Keratinocyte (primary cell): Measurements from ENCODE around the gene ITGB1. TPM values are rescaled to one million over a fixed set of nuclear protein-coding genes. Genes with fewer than 3 reads are reported as not detected.

Experiments
- DNase-seq: peaks from one replicate; pipeline ENCODE4 v3.0.0-alpha.2; 2011; ENCODE audit warnings: low read depth, missing footprints, low spot score
- FAIRE-seq: peaks from 2 replicates; lab custom pipeline; 2011; peaks lifted over from hg19 to GRCh38; lab: Jason Lieb, UNC
- H2AFZ ChIP-seq: 2 replicates; pipeline ENCODE4 v1.6.0; 2012; ENCODE audit warnings: low read length, control low read depth, inconsistent platforms; ENCODE audit not compliant: control insufficient read depth
- H3K27ac ChIP-seq: 2 replicates; pipeline ENCODE4 v1.5.1; 2011; ENCODE audit warnings: low read length; ENCODE audit not compliant: control insufficient read depth, insufficient read depth
- H3K27me3 ChIP-seq: 3 replicates; pipeline ENCODE4 v1.6.0; 2011; ENCODE audit warnings: low read length; ENCODE audit not compliant: control insufficient read depth, insufficient read depth; ENCODE audit errors: extremely low read depth
- H3K36me3 ChIP-seq, 2 experiments: 2 replicates in 1 of 2; 3 replicates in 1 of 2; pipeline ENCODE4 v1.5.1; 2011; ENCODE audit warnings: low read length in 2 of 2, mild to moderate bottlenecking in 1 of 2; ENCODE audit not compliant: control insufficient read depth in 2 of 2, insufficient read depth in 2 of 2; ENCODE audit errors: extremely low read depth in 1 of 2
- H3K4me1 ChIP-seq: 3 replicates; pipeline ENCODE4 v1.5.1; 2011; ENCODE audit warnings: low read length; ENCODE audit not compliant: control insufficient read depth, insufficient read depth; ENCODE audit errors: extremely low read depth
- H3K4me2 ChIP-seq: 3 replicates; pipeline ENCODE4 v1.6.0; 2011; ENCODE audit warnings: low read depth, low read length; ENCODE audit not compliant: control insufficient read depth, insufficient read depth; ENCODE audit errors: extremely low read depth
- H3K4me3 ChIP-seq, 3 experiments: fragments of 200-600 bp in 1 of 3; sonication (generic) in 1 of 3; 2 replicates in 2 of 3; 3 replicates in 1 of 3; pipeline ENCODE4 v1.5.1; 2011 to 2016; ENCODE audit warnings: low read length in 3 of 3, mild to moderate bottlenecking in 3 of 3, control low read depth in 2 of 3, inconsistent platforms in 1 of 3, low read depth in 1 of 3, mixed read lengths in 1 of 3, mixed run types in 1 of 3, moderate library complexity in 1 of 3; ENCODE audit not compliant: control insufficient read depth in 2 of 3, insufficient read depth in 2 of 3; ENCODE audit errors: extremely low read depth in 1 of 3
- H3K79me2 ChIP-seq: 2 replicates; pipeline ENCODE4 v1.6.0; 2012; ENCODE audit warnings: low read length; ENCODE audit not compliant: control insufficient read depth, insufficient read depth
- H3K9ac ChIP-seq: 3 replicates; pipeline ENCODE4 v1.6.0; 2011; ENCODE audit warnings: low read length; ENCODE audit not compliant: control insufficient read depth, insufficient read depth; ENCODE audit errors: extremely low read depth
- H3K9me1 ChIP-seq: 3 replicates; pipeline ENCODE4 v1.6.0; 2011; ENCODE audit warnings: low read length; ENCODE audit not compliant: control insufficient read depth, insufficient read depth; ENCODE audit errors: extremely low read depth
- H3K9me3 ChIP-seq: 2 replicates; pipeline ENCODE4 v1.5.1; 2012; ENCODE audit warnings: low read depth, low read length; ENCODE audit not compliant: control insufficient read depth
- H4K20me1 ChIP-seq: 3 replicates; pipeline ENCODE4 v1.6.0; 2011; ENCODE audit warnings: low read length; ENCODE audit not compliant: control insufficient read depth, insufficient read depth; ENCODE audit errors: extremely low read depth
- EZH2 ChIP-seq: IDR thresholded peaks from one replicate; pipeline ENCODE4 v1.6.1; 2012; ENCODE audit warnings: inconsistent platforms, mild to moderate bottlenecking, low read length, moderate library complexity
- dilution Hi-C: fragments of 300-500 bp; cut with MboI; formaldehyde crosslinking; loops from one replicate; pipeline ENCODE4 v1.7.0; 2020; ENCODE audit warnings: low sequenced_read_pairs; ENCODE audit not compliant: extremely low pct_ligation_motif_present
- polyA plus RNA-seq, 5 experiments: library from polyadenylated mRNA; depleted of rRNA in 3 of 5; stranded (reverse) in 3 of 5; stranded (forward) in 1 of 5; unstranded in 1 of 5; fragments of >200 nt; gene quantifications; 1 replicate in 1 of 5; 2 replicates in 3 of 5; 3 replicates in 1 of 5; pipeline versions ENCODE4 v1.2.1 to v1.2.3, GENCODE V29; 2011 to 2012; ENCODE audit warnings: missing spikeins in 2 of 5, low read depth in 1 of 5, low replicate concordance in 1 of 5
- TF ChIP-seq, protein P1 (sequence below), 3 experiments: IDR thresholded peaks in 1 of 3; conservative IDR thresholded peaks in 1 of 3; optimal IDR thresholded peaks in 1 of 3; 2 replicates in 2 of 3; 3 replicates in 1 of 3; pipeline versions ENCODE3 to v1.5.1; 2011; ENCODE audit warnings: low read length in 3 of 3, mild to moderate bottlenecking in 3 of 3, moderate library complexity in 2 of 3, control low read depth in 1 of 3, inconsistent platforms in 1 of 3; ENCODE audit not compliant: insufficient read depth in 2 of 3; ENCODE audit errors: extremely low read depth in 1 of 3

ITGB1 gene
- polyA plus RNA-seq, 1 donor (not counting 4 experiments of a cell fraction or from before 2014, with no cell fraction given), result 1,445 TPM

GRCh38 chr10:32932225-32932729 is 25.8 kb downstream of the ITGB1 start:
- no peak overlapping the region for H3K4me3 ChIP-seq
- H3K27me3 ChIP-seq, result no peaks in the 10 kb centered on the region
- TF ChIP-seq, protein P1, sequence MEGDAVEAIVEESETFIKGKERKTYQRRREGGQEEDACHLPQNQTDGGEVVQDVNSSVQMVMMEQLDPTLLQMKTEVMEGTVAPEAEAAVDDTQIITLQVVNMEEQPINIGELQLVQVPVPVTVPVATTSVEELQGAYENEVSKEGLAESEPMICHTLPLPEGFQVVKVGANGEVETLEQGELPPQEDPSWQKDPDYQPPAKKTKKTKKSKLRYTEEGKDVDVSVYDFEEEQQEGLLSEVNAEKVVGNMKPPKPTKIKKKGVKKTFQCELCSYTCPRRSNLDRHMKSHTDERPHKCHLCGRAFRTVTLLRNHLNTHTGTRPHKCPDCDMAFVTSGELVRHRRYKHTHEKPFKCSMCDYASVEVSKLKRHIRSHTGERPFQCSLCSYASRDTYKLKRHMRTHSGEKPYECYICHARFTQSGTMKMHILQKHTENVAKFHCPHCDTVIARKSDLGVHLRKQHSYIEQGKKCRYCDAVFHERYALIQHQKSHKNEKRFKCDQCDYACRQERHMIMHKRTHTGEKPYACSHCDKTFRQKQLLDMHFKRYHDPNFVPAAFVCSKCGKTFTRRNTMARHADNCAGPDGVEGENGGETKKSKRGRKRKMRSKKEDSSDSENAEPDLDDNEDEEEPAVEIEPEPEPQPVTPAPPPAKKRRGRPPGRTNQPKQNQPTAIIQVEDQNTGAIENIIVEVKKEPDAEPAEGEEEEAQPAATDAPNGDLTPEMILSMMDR (optimal IDR thresholded peaks at IDR 0.05 in 1 of 3, IDR thresholded peaks at IDR 0.05 in 1 of 3, conservative IDR thresholded peaks at IDR 0.05 in 1 of 3; ENCODE audit: extremely low read depth in 1 of 3, insufficient read depth in 2 of 3, low read length in 3 of 3), result no peak
- TF ChIP-seq EZH2, result no peak
- H3K9me1 ChIP-seq, result peaks cover 2% of the 10 kb centered on the region
- FAIRE-seq (no peak), DNase-seq (no peak)
- H3K4me1 ChIP-seq, result peaks cover 8% of the 10 kb centered on the region
- H3K27ac ChIP-seq, result no peak overlapping the region
- dilution Hi-C loops, result no loop called here
- H3K79me2 ChIP-seq, result peaks cover 97% of the 10 kb centered on the region
- H4K20me1 ChIP-seq, result peaks cover 33% of the 10 kb centered on the region
- no peak overlapping the region for H3K4me2 ChIP-seq
- no peak overlapping the region for H3K9ac ChIP-seq
- peaks cover 18 to 47% of the 10 kb centered on the region in 2 experiments for H3K36me3 ChIP-seq
- H2AFZ ChIP-seq, result no peak overlapping the region
- H3K9me3 ChIP-seq, result no peaks in the 10 kb centered on the region

GRCh38 chr10:32931593-32931992 is 26.4 kb downstream of the ITGB1 start:
- Histone ChIP-seq H3K27me3 (no peaks in the 10 kb centered on the region), H3K36me3 (peaks cover 22 to 50% of the 10 kb centered on the region in 2 experiments), H3K4me3 (no peak overlapping the region), H3K9me1 (peaks cover 2% of the 10 kb centered on the region), H4K20me1 (peaks cover 29% of the 10 kb centered on the region), H3K9me3 (no peaks in the 10 kb centered on the region), H3K27ac (no peak overlapping the region), H3K79me2 (peaks cover 97% of the 10 kb centered on the region), H2AFZ (no peak overlapping the region), H3K4me2 (no peak overlapping the region), H3K9ac (no peak overlapping the region), H3K4me1 (peaks cover 8% of the 10 kb centered on the region)
- DNase-seq (no peak), FAIRE-seq (no peak)
- dilution Hi-C loops, result no loop called here
- TF ChIP-seq, protein P1 (optimal IDR thresholded peaks at IDR 0.05 in 1 of 3, IDR thresholded peaks at IDR 0.05 in 1 of 3, conservative IDR thresholded peaks at IDR 0.05 in 1 of 3; ENCODE audit: extremely low read depth in 1 of 3, insufficient read depth in 2 of 3, low read length in 3 of 3), result no peak
- TF ChIP-seq EZH2, result no peak
